CD4-positive, alpha-beta T cell (primary cell): ENCODE measurements around the gene MAP2K7. TPM values are rescaled to one million over a fixed set of nuclear protein-coding genes. Genes with fewer than 3 reads are reported as not detected.

Experiments used
- ATAC-seq: fragments of 200-7000 bp; cut with Tn5 transposase; one replicate; pipeline ENCODE4 v1.10.0; 2022; ENCODE audit warnings: mild to moderate bottlenecking; ENCODE audit not compliant: poor library complexity
- CTCF ChIA-PET: fragments of 350-600 bp; sonication (Branson Sonifier 250); formaldehyde crosslinking; loops from one replicate; lab custom pipeline; 2021; ENCODE audit warnings: antibody characterized with exemption, inconsistent platforms; lab: Charles Lee
- POLR2A ChIA-PET: fragments of 350-600 bp; sonication (Branson Sonifier 250); formaldehyde crosslinking; loops from one replicate; lab custom pipeline; 2021; ENCODE audit warnings: antibody characterized with exemption, inconsistent platforms; lab: Charles Lee
- DNase-seq, 14 experiments: peaks; one replicate each; pipeline ENCODE4 v3.0.0-alpha.2; 2013 to 2020; ENCODE audit warnings: mixed read lengths in 2 of 14
- H3K27ac ChIP-seq, 2 donors: one replicate each; pipeline versions ENCODE4 v1.5.1 to v1.7.0; 2013; ENCODE audit warnings: low read length in 2 of 2, low read depth in 1 of 2, mild to moderate bottlenecking in 1 of 2
- H3K27me3 ChIP-seq, 2 experiments: 1 replicate in 1 of 2; 2 replicates in 1 of 2; pipeline versions ENCODE4 v1.6.1 to v1.7.0; 2013; ENCODE audit warnings: low read length in 2 of 2, control low read depth in 1 of 2, mild to moderate bottlenecking in 1 of 2, moderate library complexity in 1 of 2; ENCODE audit not compliant: insufficient read depth in 2 of 2, control insufficient read depth in 1 of 2
- H3K36me3 ChIP-seq: one replicate; pipeline ENCODE4 v1.6.1; 2013; ENCODE audit warnings: low read length, control low read depth; ENCODE audit not compliant: insufficient read depth
- H3K4me1 ChIP-seq: one replicate; pipeline ENCODE4 v1.6.1; 2013; ENCODE audit warnings: low read length, control low read depth; ENCODE audit not compliant: insufficient read depth
- H3K4me3 ChIP-seq: one replicate; pipeline ENCODE4 v1.5.1; 2013; ENCODE audit warnings: mild to moderate bottlenecking, low read length, moderate library complexity
- H3K9me3 ChIP-seq, 2 experiments: 1 replicate in 1 of 2; 2 replicates in 1 of 2; pipeline versions ENCODE4 v1.6.1 to v1.7.0; 2013; ENCODE audit warnings: low read length in 2 of 2, mild to moderate bottlenecking in 2 of 2, control low read depth in 1 of 2, moderate library complexity in 1 of 2; ENCODE audit not compliant: control insufficient read depth in 1 of 2, insufficient read depth in 1 of 2
- H3K27ac Mint-ChIP-seq: one replicate; pipeline ENCODE4 v1.8.0; 2020; ENCODE audit warnings: mixed read lengths
- H3K27me3 Mint-ChIP-seq: one replicate; pipeline ENCODE4 v1.8.0; 2021; ENCODE audit warnings: mixed read lengths
- H3K36me3 Mint-ChIP-seq: one replicate; pipeline ENCODE4 v1.8.0; 2021; ENCODE audit warnings: low read depth, mixed read lengths
- H3K4me1 Mint-ChIP-seq: one replicate; pipeline ENCODE4 v1.8.0; 2021; ENCODE audit warnings: low read depth, mixed read lengths
- H3K4me3 Mint-ChIP-seq: one replicate; pipeline ENCODE4 v1.8.0; 2020; ENCODE audit warnings: mild to moderate bottlenecking, mixed read lengths
- H3K9me3 Mint-ChIP-seq: one replicate; pipeline ENCODE4 v1.8.0; 2020; ENCODE audit warnings: mixed read lengths
- intact Hi-C, 2 experiments: fragments of 100-400 bp; cut with DNase I in 1 of 2; cut with micrococcal nuclease in 1 of 2; formaldehyde crosslinking; loops; one replicate each; pipeline versions ENCODE4 v1.15.1 to v1.9.0; 2023 to 2025; cut with DNase I, micrococcal nuclease
- total RNA-seq, 174 experiments: library from RNA in 2 of 174; stranded (reverse) in 2 of 174; gene quantifications; one replicate each; pipeline ENCODE4 v1.2.3 and lab custom pipeline; 2021 to 2026
- TF ChIP-seq, protein P1 (sequence below): fragments of 200-600 bp; IDR thresholded peaks from one replicate; pipeline ENCODE4 v1.8.0; 2022; ENCODE audit warnings: antibody characterized with exemption, mild to moderate bottlenecking

The MAP2K7 gene
- total RNA-seq, 2 experiments from 2014 or later, result 81.7 to 82.3 TPM

DNA sequence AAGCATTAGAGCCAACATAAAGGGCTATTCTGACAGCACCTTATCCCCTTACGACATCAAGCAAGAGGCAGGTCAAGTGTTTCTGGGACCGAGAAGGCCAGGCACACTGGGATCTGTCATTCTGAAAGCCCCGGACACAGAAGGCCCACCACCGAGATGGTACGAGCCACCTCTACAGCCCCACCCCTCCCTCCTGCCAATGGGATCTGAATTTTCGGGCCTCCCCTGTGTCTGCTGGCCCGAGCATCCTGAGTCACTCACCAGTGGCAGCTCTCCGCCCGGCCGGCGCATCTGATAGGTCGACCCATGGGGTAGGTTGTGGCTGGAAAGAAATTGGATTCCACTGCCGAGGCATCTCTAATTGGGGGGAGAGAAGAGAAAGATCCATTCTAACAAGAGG is 37.2 kb downstream of the MAP2K7 start:
- H3K9me3 ChIP-seq, result no peaks in the 10 kb centered on the region
- Mint-ChIP-seq H3K27me3 (no peaks in the 10 kb centered on the region), H3K4me3 (peak overlapping the region; percentile 73), H3K36me3 (peaks cover 51% of the 10 kb centered on the region), H3K4me1 (peaks cover 36% of the 10 kb centered on the region), H3K9me3 (no peaks in the 10 kb centered on the region), H3K27ac (peak overlapping the region; percentile 70)
- ChIA-PET CTCF (no interaction called here), POLR2A (no interaction called here)
- no peak overlapping the region for H3K27ac ChIP-seq
- no peak for ATAC-seq
- H3K27me3 ChIP-seq, result no peaks in the 10 kb centered on the region
- H3K4me3 ChIP-seq, result no peak overlapping the region
- no peak for DNase-seq
- peaks cover 30% of the 10 kb centered on the region for H3K4me1 ChIP-seq
- TF ChIP-seq, protein P1, sequence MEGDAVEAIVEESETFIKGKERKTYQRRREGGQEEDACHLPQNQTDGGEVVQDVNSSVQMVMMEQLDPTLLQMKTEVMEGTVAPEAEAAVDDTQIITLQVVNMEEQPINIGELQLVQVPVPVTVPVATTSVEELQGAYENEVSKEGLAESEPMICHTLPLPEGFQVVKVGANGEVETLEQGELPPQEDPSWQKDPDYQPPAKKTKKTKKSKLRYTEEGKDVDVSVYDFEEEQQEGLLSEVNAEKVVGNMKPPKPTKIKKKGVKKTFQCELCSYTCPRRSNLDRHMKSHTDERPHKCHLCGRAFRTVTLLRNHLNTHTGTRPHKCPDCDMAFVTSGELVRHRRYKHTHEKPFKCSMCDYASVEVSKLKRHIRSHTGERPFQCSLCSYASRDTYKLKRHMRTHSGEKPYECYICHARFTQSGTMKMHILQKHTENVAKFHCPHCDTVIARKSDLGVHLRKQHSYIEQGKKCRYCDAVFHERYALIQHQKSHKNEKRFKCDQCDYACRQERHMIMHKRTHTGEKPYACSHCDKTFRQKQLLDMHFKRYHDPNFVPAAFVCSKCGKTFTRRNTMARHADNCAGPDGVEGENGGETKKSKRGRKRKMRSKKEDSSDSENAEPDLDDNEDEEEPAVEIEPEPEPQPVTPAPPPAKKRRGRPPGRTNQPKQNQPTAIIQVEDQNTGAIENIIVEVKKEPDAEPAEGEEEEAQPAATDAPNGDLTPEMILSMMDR, result no peak
- intact Hi-C loops, result loop anchor here (5.0 to 10.0 kb wide), 7 partner anchors 39 to 891 kb away; partner anchors contain the start of genes ELAVL1 (in 1 of the 2), MAP2K7 (in 1 of the 2), MBD3L1 (in 1 of the 2) and RAB11B (in 1 of the 2)
- peaks cover 40% of the 10 kb centered on the region for H3K36me3 ChIP-seq

DNA sequence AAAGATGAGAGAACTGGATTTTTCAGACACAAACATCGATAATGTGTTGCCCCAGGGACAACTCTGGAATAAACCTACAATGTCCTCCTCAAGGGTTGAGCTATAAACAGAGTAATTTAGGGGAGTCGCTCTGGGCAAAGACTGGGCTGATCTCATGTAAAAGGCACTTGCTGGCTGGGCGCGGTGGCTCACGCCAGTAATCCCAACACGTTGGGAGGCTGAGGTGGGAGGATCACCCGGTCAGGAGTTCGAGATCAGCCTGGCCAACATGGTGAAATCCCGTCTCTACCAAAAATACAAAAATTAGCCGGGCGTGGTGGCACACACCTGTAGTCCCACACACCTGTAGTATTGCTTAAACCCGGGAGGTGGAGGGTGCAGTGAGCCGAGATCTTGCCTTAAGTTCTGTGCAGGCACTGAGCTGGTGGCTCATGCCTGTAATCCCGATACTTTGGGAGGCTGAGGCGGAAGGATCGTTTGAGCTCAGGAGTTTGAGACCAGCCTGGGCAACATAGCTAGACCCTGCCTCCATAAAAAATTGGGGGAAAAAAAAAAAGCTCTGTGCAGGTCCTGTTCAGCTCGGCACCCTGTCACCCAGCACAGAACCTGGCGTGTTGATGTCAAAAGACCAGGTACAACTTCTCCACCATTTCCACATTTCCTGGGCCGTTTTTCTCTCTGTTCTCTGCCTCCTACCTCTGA is 38.4 kb downstream of the MAP2K7 start:
- CTCF ChIA-PET, result interaction anchor here (1.9 kb wide), 1 partner anchor 73 kb away, joined by 5 read pairs; no protein-coding TSS in a partner anchor
- TF ChIP-seq, protein P1, result no peak
- H3K4me1 Mint-ChIP-seq, result peaks cover 36% of the 10 kb centered on the region
- no peak overlapping the region for H3K27ac ChIP-seq
- H3K36me3 Mint-ChIP-seq, result peaks cover 39% of the 10 kb centered on the region
- H3K27ac Mint-ChIP-seq, result no peak overlapping the region
- H3K4me3 Mint-ChIP-seq, result peak overlapping the region; percentile 95
- H3K4me1 ChIP-seq, result peaks cover 30% of the 10 kb centered on the region
- H3K9me3 Mint-ChIP-seq, result no peaks in the 10 kb centered on the region
- DNase-seq (no peak), ATAC-seq (no peak)
- H3K27me3 ChIP-seq, result no peaks in the 10 kb centered on the region
- H3K36me3 ChIP-seq, result peaks cover 31% of the 10 kb centered on the region
- H3K4me3 ChIP-seq, result no peak overlapping the region
- H3K9me3 ChIP-seq, result no peaks in the 10 kb centered on the region
- POLR2A ChIA-PET, result interaction anchor here (1.5 to 2.6 kb wide), 3 partner anchors 21 to 38 kb away, joined by 3 to 12 read pairs (median 11); partner anchors contain the start of gene MAP2K7
- no peaks in the 10 kb centered on the region for H3K27me3 Mint-ChIP-seq
- intact Hi-C loops, result loop anchor here (2.0 to 10.0 kb wide), 8 partner anchors 40 to 890 kb away; partner anchors contain the start of genes ELAVL1 (in 1 of the 2), MAP2K7 (in 1 of the 2), MBD3L1 (in 1 of the 2) and RAB11B (in 1 of the 2)

DNA sequence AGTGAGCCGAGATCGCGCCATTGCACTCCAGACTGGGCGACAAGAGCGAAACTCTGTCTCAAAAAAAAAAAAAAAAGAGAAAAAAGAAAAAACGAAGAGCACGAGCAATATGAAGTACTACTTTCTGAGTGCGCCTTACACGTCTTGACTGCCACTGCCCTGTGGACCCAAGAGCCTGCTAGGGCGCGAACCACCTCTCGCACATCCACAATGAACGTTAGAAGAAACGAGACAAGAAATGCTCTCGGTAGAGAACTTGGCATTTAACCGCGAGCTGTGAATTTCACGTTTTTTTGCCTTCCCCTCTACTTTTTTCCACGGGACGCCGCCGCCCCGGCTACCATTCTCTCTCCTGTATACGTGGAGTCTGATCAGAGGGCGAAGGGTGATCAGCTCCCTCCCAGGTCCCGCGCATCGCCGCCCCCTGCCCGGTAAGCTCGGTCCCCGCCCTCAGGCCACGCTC is 39.3 kb downstream of the MAP2K7 start:
- TF ChIP-seq, protein P1, result no peak
- H3K27me3 Mint-ChIP-seq, result no peaks in the 10 kb centered on the region
- peak in 1 of 14 experiments; percentile 23 for DNase-seq
- ATAC-seq, result peak; percentile 4
- H3K4me3 Mint-ChIP-seq, result peak overlapping the region; percentile 95
- intact Hi-C loops, result loop anchor here (2.0 to 10.0 kb wide), 8 partner anchors 41 to 889 kb away; partner anchors contain the start of genes ELAVL1 (in 1 of the 2), MAP2K7 (in 1 of the 2), MBD3L1 (in 1 of the 2) and RAB11B (in 1 of the 2)
- peaks cover 32% of the 10 kb centered on the region for H3K36me3 Mint-ChIP-seq
- Histone ChIP-seq H3K36me3 (peaks cover 21% of the 10 kb centered on the region), H3K9me3 (no peaks in the 10 kb centered on the region), H3K27me3 (no peaks in the 10 kb centered on the region), H3K4me1 (peaks cover 30% of the 10 kb centered on the region), H3K4me3 (peak overlapping the region; percentile 97), H3K27ac (peak overlapping the region; percentile 96 to 97)
- no peaks in the 10 kb centered on the region for H3K9me3 Mint-ChIP-seq
- ChIA-PET CTCF (interaction anchor here (0.7 to 3.1 kb wide), 11 partner anchors 14 to 411 kb away, joined by 3 to 36 read pairs (median 5); partner anchors contain the start of genes MAP2K7, NDUFA7, RPS28 and SNAPC2), POLR2A (interaction anchor here (0.6 to 2.6 kb wide), 17 partner anchors 9 to 1518 kb away, joined by 3 to 47 read pairs (median 6); partner anchors contain the start of genes CERS4, ELAVL1, KHSRP and MAP2K7)
- peaks cover 36% of the 10 kb centered on the region for H3K4me1 Mint-ChIP-seq
- H3K27ac Mint-ChIP-seq, result peak overlapping the region; percentile 87
